Measurements from ENCODE around the gene LDHD.

LDHD gene

DNA sequence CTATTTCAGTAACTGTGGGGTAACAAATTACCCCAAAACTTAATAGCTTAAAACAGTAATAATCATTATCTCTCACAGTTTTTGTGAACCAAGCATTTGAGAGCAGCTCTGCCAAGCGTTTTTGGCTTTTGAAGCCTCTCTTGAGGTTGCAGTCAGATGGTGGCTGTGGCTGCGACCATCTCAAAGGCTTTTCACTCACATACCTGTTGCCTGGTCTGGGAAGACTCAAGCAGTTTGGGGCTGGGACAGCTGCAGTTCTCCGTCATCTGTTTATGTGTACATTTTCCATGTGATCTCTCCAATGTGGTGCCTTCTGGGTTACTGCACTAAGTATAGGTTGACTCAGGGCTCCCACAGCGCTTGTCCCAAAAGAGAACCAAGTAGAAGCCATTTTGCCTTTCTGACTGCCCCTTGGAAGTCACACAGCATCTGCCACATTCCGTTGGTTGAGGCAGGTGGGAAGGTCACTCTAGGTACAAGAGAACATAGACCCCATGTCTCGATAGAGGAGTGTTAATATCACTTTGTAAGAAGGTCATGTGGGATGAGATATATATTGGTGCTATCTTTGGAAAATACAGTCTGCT is 49.6 kb downstream of the LDHD start:
- no peak overlapping the region for H3K4me3 ChIP-seq (ENCODE audit: low read depth, low read length)
- no peak for DNase-seq (ENCODE audit: low read depth)

DNA sequence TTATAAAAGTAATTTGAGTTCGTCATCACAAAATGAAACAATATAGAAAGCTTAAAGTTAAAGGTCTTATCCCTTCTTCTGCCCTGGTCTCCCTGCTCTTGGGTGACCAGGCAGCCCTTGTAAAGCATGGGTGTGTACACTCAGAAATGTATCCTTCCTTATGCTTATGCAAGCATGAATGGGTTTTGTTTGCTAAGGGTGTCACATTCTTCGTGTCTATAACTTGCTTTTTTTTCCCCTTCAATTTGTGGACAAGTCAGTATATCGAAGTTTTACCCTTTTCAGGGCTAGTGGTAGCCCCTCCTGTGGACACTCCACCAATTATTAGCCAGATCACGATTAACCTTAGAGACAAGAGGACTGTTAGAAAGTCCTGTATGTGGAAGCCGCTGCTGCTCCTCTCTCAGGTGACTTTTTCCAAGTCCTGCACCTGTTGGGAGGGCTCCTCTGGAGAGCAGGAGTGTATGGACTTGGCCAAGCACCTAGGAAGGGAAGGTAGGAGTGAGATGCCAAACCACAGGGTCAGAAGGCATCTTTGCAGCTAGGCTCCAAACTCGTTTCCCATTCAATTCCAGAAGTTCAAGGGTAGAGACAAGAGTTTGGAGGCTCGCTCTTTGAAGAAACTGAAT is 50.9 kb downstream of the LDHD start:
- no peak for DNase-seq (ENCODE audit: low read depth)
- no peak overlapping the region for H3K4me3 ChIP-seq (ENCODE audit: low read depth, low read length)

GRCh38 chr16:75065149-75065505 is 51.5 kb downstream of the LDHD start:
- H3K4me3 ChIP-seq (ENCODE audit: low read depth, low read length) = no peak overlapping the region
- no peak for DNase-seq (ENCODE audit: low read depth)

GRCh38 chr16:75064403-75065148 is 52.0 kb downstream of the LDHD start:
- H3K4me3 ChIP-seq (ENCODE audit: low read depth, low read length) = no peak overlapping the region
- no peak for DNase-seq (ENCODE audit: low read depth)

DNA sequence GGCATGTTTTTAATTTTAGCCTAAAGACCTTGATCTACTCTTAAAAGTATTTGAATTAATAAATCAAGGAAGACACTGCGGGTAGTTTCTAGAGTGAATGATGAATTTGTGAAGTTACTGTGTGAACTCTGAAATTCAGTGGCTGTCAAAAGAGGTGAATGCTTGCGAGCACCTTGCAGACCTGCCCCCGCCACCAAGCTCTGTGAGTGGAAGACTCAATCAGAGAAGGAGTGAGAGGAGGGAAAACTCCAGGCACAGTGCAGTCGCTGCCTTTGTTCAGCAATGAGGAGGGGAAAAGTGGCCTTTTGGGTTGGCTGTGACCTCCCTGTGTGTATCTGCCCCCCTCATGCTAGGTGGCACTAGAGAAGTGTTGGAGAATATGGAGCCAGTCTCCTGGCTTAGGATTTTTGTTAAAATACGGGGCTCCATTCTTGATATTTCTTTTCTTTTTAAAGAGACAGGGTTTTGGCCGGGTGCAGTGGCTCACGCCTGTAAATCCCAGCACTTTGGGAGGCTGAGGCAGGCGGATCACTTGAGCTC is 53.0 kb downstream of the LDHD start:
- no peak for DNase-seq (ENCODE audit: low read depth)
- H3K4me3 ChIP-seq (ENCODE audit: low read depth, low read length) = no peak overlapping the region

- DNase-seq (ENCODE audit: low read depth) = no peak
- H3K4me3 ChIP-seq (ENCODE audit: low read depth, low read length) = no peak overlapping the region
Observed at GRCh38 chr16:75062976-75063346, 53.6 kb downstream of the LDHD start.

DNA sequence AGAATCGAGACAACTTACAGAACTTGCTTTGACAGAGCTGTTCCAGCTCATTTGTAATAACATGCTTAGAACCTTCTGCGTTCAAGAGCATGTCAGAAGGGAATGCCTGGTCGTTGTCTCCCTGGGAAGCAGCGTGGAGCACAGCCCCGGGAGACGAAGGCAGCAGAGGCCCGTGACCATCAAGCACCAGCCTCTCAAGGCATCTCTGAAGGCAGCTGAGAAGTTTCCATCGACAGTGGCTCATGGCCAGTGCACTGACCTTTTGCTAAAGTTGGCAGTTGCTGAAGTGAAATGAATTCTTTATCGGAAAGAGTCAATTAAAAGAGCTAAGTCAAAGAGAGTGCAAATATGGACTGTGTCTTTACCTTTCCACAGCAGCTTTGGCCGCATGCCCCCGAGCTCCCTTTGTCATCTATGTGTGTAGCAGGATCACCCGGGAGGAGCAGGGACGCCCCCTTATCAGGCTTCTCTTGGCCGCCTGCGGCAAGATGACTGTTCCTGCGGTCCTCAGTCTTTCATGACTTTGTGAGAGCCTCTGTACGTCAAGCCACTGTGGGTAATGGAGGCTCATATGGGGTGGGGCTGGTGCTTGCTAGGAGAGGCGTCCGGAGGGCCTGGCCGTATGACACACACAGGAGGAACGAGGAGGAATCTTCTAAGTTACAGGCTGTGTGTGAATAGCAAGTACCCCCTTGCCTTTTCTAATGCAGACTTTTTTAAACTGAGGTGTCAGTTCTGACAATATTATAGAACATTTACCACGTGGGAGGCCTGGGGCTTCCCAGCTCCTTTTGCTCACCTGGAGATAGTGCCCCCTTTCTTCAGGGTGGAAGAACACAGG is 54.2 kb downstream of the LDHD start:
- DNase-seq (ENCODE audit: low read depth) = no peak
- H3K4me3 ChIP-seq (ENCODE audit: low read depth, low read length) = no peak overlapping the region
